ENCODE data around the gene NR1D1.

- TF ChIP-seq, protein P1, sequence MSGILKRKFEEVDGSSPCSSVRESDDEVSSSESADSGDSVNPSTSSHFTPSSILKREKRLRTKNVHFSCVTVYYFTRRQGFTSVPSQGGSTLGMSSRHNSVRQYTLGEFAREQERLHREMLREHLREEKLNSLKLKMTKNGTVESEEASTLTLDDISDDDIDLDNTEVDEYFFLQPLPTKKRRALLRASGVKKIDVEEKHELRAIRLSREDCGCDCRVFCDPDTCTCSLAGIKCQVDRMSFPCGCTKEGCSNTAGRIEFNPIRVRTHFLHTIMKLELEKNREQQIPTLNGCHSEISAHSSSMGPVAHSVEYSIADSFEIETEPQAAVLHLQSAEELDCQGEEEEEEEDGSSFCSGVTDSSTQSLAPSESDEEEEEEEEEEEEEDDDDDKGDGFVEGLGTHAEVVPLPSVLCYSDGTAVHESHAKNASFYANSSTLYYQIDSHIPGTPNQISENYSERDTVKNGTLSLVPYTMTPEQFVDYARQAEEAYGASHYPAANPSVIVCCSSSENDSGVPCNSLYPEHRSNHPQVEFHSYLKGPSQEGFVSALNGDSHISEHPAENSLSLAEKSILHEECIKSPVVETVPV (CRISPR knock-in tag; IDR thresholded peaks at IDR 0.05) = no peak
- TF ChIP-seq OSR1 (CRISPR knock-in tag; IDR thresholded peaks at IDR 0.05) (no peak), RARB (CRISPR knock-in tag; IDR thresholded peaks at IDR 0.05) (no peak), ZFP3 (CRISPR knock-in tag; IDR thresholded peaks at IDR 0.05) (no peak), TCF4 (CRISPR knock-in tag; IDR thresholded peaks at IDR 0.05; ENCODE audit: borderline replicate concordance) (no peak), ARNTL (CRISPR knock-in tag; IDR thresholded peaks at IDR 0.05; ENCODE audit: borderline replicate concordance, low read depth) (no peak), TOX (CRISPR knock-in tag; IDR thresholded peaks at IDR 0.05; ENCODE audit: borderline replicate concordance) (no peak), PATZ1 (CRISPR knock-in tag; IDR thresholded peaks at IDR 0.05; ENCODE audit: borderline replicate concordance) (no peak), ZNF70 (CRISPR knock-in tag; IDR thresholded peaks at IDR 0.05) (no peak), ISL1 (CRISPR knock-in tag; IDR thresholded peaks at IDR 0.05) (no peak)
Measured at GRCh38 chr17:40100419-40100668, at the start of gene NR1D1.
